GM12891 (cell line): ENCODE results near the gene SHROOM3.

Experiments used
- POLR2A ChIP-seq: IDR thresholded peaks from 2 replicates; pipeline ENCODE4 v1.6.1; 2011; ENCODE audit warnings: low read depth, low read length, control low read depth
- POLR2AphosphoS5 ChIP-seq: IDR thresholded peaks from 2 replicates; pipeline ENCODE4 v1.6.1; 2011; ENCODE audit warnings: low read depth, low read length, control low read depth
- POU2F2 ChIP-seq: IDR thresholded peaks from 2 replicates; pipeline ENCODE4 v1.6.1; 2011; ENCODE audit warnings: low read depth, mild to moderate bottlenecking, control low read depth, low read length, moderate library complexity

GRCh38 chr4:76630741-76631140 is 195.7 kb downstream of the SHROOM3 start:
- TF ChIP-seq POU2F2 (no peak), POLR2AphosphoS5 (no peak), POLR2A (no peak)
